BJ (cell line): Measurements from ENCODE around the gene KCTD2. TPM values are rescaled to one million over a fixed set of nuclear protein-coding genes. Genes with fewer than 3 reads are reported as not detected.
A peak's percentile ranks its signal among the peaks of the same experiment; 100 is the strongest.

Experiments
- CTCF ChIA-PET: fragments of 350-600 bp; formaldehyde crosslinking; extraction: SDS; loops from one replicate; lab custom pipeline; 2021; ENCODE audit warnings: antibody characterized with exemption, inconsistent platforms; lab: Yijun Ruan, JAX
- POLR2A ChIA-PET: fragments of 300-600 bp; sonication (Branson Sonifier 250); formaldehyde crosslinking; extraction: SDS; loops from one replicate; lab custom pipeline; 2021; ENCODE audit warnings: antibody characterized with exemption; lab: Charles Lee
- DNase-seq: peaks from one replicate; pipeline ENCODE4 v3.0.0-alpha.2; 2011; ENCODE audit warnings: low read depth
- H3K27me3 ChIP-seq: 2 replicates; pipeline ENCODE4 v1.6.0; 2011; ENCODE audit warnings: low read length; ENCODE audit not compliant: control insufficient read depth, insufficient read depth
- H3K36me3 ChIP-seq: 2 replicates; pipeline ENCODE4 v1.5.1; 2011; ENCODE audit warnings: low read length; ENCODE audit not compliant: control insufficient read depth, insufficient read depth
- H3K4me3 ChIP-seq: 2 replicates; pipeline ENCODE4 v1.5.1; 2011; ENCODE audit warnings: low read depth, mild to moderate bottlenecking, control low read depth, low read length
- CTCF ChIP-seq: IDR thresholded peaks from 2 replicates; pipeline ENCODE4 v1.5.1; 2011; ENCODE audit warnings: low read depth, mild to moderate bottlenecking, control low read depth, inconsistent platforms, low read length, moderate library complexity; ENCODE audit not compliant: insufficient read depth
- polyA plus RNA-seq: library from polyadenylated mRNA; depleted of rRNA; stranded (reverse); fragments of >200 nt; gene quantifications from 2 replicates; pipeline ENCODE4 v1.2.3, GENCODE V29; 2011; rRNA removed
- small RNA-seq: library from RNA; depleted of rRNA; stranded (forward); fragments of <200 nt; gene quantifications from one replicate; pipeline ENCODE3, GENCODE V24; 2012; ENCODE audit warnings: low replicate concordance, low read depth; ENCODE audit not compliant: insufficient read length

KCTD2 gene
- polyA plus RNA-seq, 1 experiment: 28.0 TPM

GRCh38 chr17:75110234-75110937 is 63.4 kb downstream of the KCTD2 start:
- no peaks in the 10 kb centered on the region for H3K27me3 ChIP-seq
- H3K36me3 ChIP-seq: peaks cover 2% of the 10 kb centered on the region; the same call in 1 of the 2 replicates
- ChIA-PET POLR2A (no interaction called here), CTCF (interaction anchor here (0.9 to 7.0 kb wide), 6 partner anchors 16 to 91 kb away, joined by 3 to 77 read pairs (median 6); partner anchors contain the start of gene NT5C)
- no peak for TF ChIP-seq CTCF
- no peak for DNase-seq
- H3K4me3 ChIP-seq: peak overlapping the region; percentile 90

- ChIA-PET CTCF (interaction anchor here (0.6 to 7.0 kb wide), 9 partner anchors 13 to 544 kb away, joined by 3 to 78 read pairs (median 7); partner anchors contain the start of gene NT5C), POLR2A (no interaction called here)
- no peak for DNase-seq
- Histone ChIP-seq H3K27me3 (no peaks in the 10 kb centered on the region), H3K4me3 (no peak overlapping the region), H3K36me3 (peaks cover 3% of the 10 kb centered on the region)
- TF ChIP-seq CTCF: no peak
Measured at GRCh38 chr17:75111777-75112335, 64.8 kb downstream of the KCTD2 start.

GRCh38 chr17:75113798-75114551 is 67.0 kb downstream of the KCTD2 start:
- peak; percentile 92 for TF ChIP-seq CTCF
- peak; percentile 36 for DNase-seq
- ChIA-PET CTCF (interaction anchor here (0.6 to 7.0 kb wide), 52 partner anchors 8 to 311 kb away, joined by 3 to 78 read pairs (median 6); partner anchors contain the start of genes KCTD2, MRPL58, NT5C and NUP85), POLR2A (interaction anchor here (0.6 kb wide), 2 partner anchors 56 to 190 kb away, joined by 3 to 11 read pairs; no protein-coding TSS in a partner anchor)
- peaks cover 6% of the 10 kb centered on the region for H3K36me3 ChIP-seq
- H3K27me3 ChIP-seq: no peaks in the 10 kb centered on the region
- peak overlapping the region; percentile 44 for H3K4me3 ChIP-seq

GRCh38 chr17:75114552-75115314 is 67.7 kb downstream of the KCTD2 start:
- peaks cover 6% of the 10 kb centered on the region for H3K36me3 ChIP-seq
- ChIA-PET CTCF (interaction anchor here (0.7 to 7.0 kb wide), 49 partner anchors 9 to 310 kb away, joined by 3 to 78 read pairs (median 6); partner anchors contain the start of genes KCTD2, MRPL58, NT5C and NUP85), POLR2A (interaction anchor here (0.6 kb wide), 2 partner anchors 56 to 191 kb away, joined by 3 to 11 read pairs; no protein-coding TSS in a partner anchor)
- no peaks in the 10 kb centered on the region for H3K27me3 ChIP-seq
- H3K4me3 ChIP-seq: peak overlapping the region; percentile 44
- TF ChIP-seq CTCF: no peak
- no peak for DNase-seq

Small RNA genes within 50 kb of the gene (small RNA-seq; reads per million reads assigned to genes)
- not detected for gene AC111186.1
- gene RF00019: not detected
- gene RN7SL573P: not detected
- gene RNU6-362P: not detected

Other genes starting within 250 kb of the KCTD2 start
- 0.04 TPM in 1 of 2 replicates, not detected in the other for gene GRIN2C, start 187.3 kb upstream of the KCTD2 start, polyA plus RNA-seq
- gene FDXR, start 174.2 kb upstream of the KCTD2 start, polyA plus RNA-seq: 20.2 and 38.0 TPM in 2 replicates
- gene FADS6, start 153.6 kb upstream of the KCTD2 start, polyA plus RNA-seq: not detected in 2 replicates
- not detected in 2 replicates for gene USH1G, start 124.0 kb upstream of the KCTD2 start, polyA plus RNA-seq
- not detected in 2 replicates for gene OTOP2, start 123.0 kb upstream of the KCTD2 start, polyA plus RNA-seq
- gene OTOP3, start 111.3 kb upstream of the KCTD2 start, polyA plus RNA-seq: not detected in 2 replicates
- 1.7 and 1.8 TPM in 2 replicates for gene HID1, start 74.5 kb upstream of the KCTD2 start, polyA plus RNA-seq
- gene CDR2L, start 59.6 kb upstream of the KCTD2 start, polyA plus RNA-seq: 12.5 and 19.6 TPM in 2 replicates
- 44.2 and 50.8 TPM in 2 replicates for gene MRPL58, start 34.6 kb upstream of the KCTD2 start, polyA plus RNA-seq
- 160 and 304 TPM in 2 replicates for gene ATP5PD, start 256 bp upstream of the KCTD2 start, polyA plus RNA-seq
- 8.7 and 18.3 TPM in 2 replicates for gene SLC16A5, start 40.7 kb downstream of the KCTD2 start, polyA plus RNA-seq
- 5.7 and 6.9 TPM in 2 replicates for gene ARMC7, start 62.7 kb downstream of the KCTD2 start, polyA plus RNA-seq
- gene NT5C, start 84.5 kb downstream of the KCTD2 start, polyA plus RNA-seq: 38.3 and 61.8 TPM in 2 replicates
- 65.5 and 111 TPM in 2 replicates for gene JPT1, start 107.3 kb downstream of the KCTD2 start, polyA plus RNA-seq
- gene SUMO2, start 135.7 kb downstream of the KCTD2 start, polyA plus RNA-seq: 131 and 304 TPM in 2 replicates
- 45.4 and 74.1 TPM in 2 replicates for gene NUP85, start 158.5 kb downstream of the KCTD2 start, polyA plus RNA-seq
- gene GGA3, start 214.4 kb downstream of the KCTD2 start, polyA plus RNA-seq: 18.7 and 27.6 TPM in 2 replicates
- gene MRPS7, start 214.7 kb downstream of the KCTD2 start, polyA plus RNA-seq: 66.3 and 69.1 TPM in 2 replicates
- gene MIF4GD, start 224.0 kb downstream of the KCTD2 start, polyA plus RNA-seq: 20.2 and 29.0 TPM in 2 replicates
- gene SLC25A19, start 242.2 kb downstream of the KCTD2 start, polyA plus RNA-seq: 8.3 and 12.0 TPM in 2 replicates